SK-N-SH treated with all-trans-retinoic acid at 6 μM for 48 hours (cell line): Measurements from ENCODE around the gene ELFN1.

Source experiments
- ATAC-seq: fragments of 200-7000 bp; cut with Tn5 transposase; 3 replicates; pipeline ENCODE4 v1.9.1; 2020; ENCODE audit warnings: mild to moderate bottlenecking, moderate library complexity
- ARNTL ChIP-seq: fragments of 450-650 bp; formaldehyde crosslinking; IDR thresholded peaks from 2 replicates; pipeline ENCODE4 v1.5.0; 2020; ENCODE audit warnings: low read depth, mild to moderate bottlenecking, moderate library complexity, borderline replicate concordance
- BACH2 ChIP-seq: fragments of 250-450 bp; sonication (Bioruptor Pico); IDR thresholded peaks from 2 replicates; pipeline ENCODE4 v1.9.0; 2021; ENCODE audit warnings: mild to moderate bottlenecking, borderline replicate concordance
- CREB5 ChIP-seq: fragments of 250-450 bp; sonication (Bioruptor Pico); IDR thresholded peaks from 2 replicates; pipeline ENCODE4 v1.5.1; 2020; ENCODE audit warnings: low read depth, mild to moderate bottlenecking, moderate library complexity
- CSDC2 ChIP-seq: fragments of 250-450 bp; sonication (Bioruptor Pico); IDR thresholded peaks from 2 replicates; pipeline ENCODE4 v1.5.0; 2020; ENCODE audit warnings: mild to moderate bottlenecking, moderate library complexity
- CSRNP3 ChIP-seq: fragments of 250-450 bp; sonication (Bioruptor Pico); IDR thresholded peaks from 2 replicates; pipeline ENCODE4 v1.5.1; 2021; ENCODE audit warnings: mild to moderate bottlenecking, moderate library complexity
- ESRRG ChIP-seq: fragments of 250-450 bp; sonication (Bioruptor Pico); IDR thresholded peaks from 2 replicates; pipeline ENCODE4 v1.6.1; 2021; ENCODE audit warnings: mild to moderate bottlenecking
- GLIS3 ChIP-seq: fragments of 250-450 bp; sonication (Bioruptor Pico); IDR thresholded peaks from 2 replicates; pipeline ENCODE4 v1.5.0; 2020; ENCODE audit warnings: mild to moderate bottlenecking, moderate library complexity
- ISL1 ChIP-seq: fragments of 250-450 bp; sonication (Bioruptor Pico); IDR thresholded peaks from 2 replicates; pipeline ENCODE4 v2.1.2; 2022; ENCODE audit warnings: mild to moderate bottlenecking, moderate library complexity
- OSR1 ChIP-seq: fragments of 250-450 bp; sonication (Bioruptor Pico); IDR thresholded peaks from 2 replicates; pipeline ENCODE4 v1.8.0; 2022; ENCODE audit warnings: moderate library complexity, mild to moderate bottlenecking, inconsistent platforms
- PATZ1 ChIP-seq: fragments of 250-450 bp; sonication (Bioruptor Pico); IDR thresholded peaks from 2 replicates; pipeline ENCODE4 v1.8.0; 2020; ENCODE audit warnings: mild to moderate bottlenecking, moderate library complexity, borderline replicate concordance
- POU6F1 ChIP-seq: fragments of 250-450 bp; sonication (Bioruptor Pico); IDR thresholded peaks from 2 replicates; pipeline ENCODE4 v1.8.0; 2021; ENCODE audit warnings: low read depth, mild to moderate bottlenecking, moderate library complexity, borderline replicate concordance
- PPARA ChIP-seq: fragments of 250-450 bp; sonication (Bioruptor Pico); IDR thresholded peaks from 2 replicates; pipeline ENCODE4 v1.5.0; 2020; ENCODE audit warnings: mild to moderate bottlenecking, borderline replicate concordance
- RARB ChIP-seq: fragments of 250-450 bp; sonication (Bioruptor Pico); IDR thresholded peaks from 2 replicates; pipeline ENCODE4 v1.8.0; 2021; ENCODE audit warnings: mild to moderate bottlenecking, moderate library complexity
- SNAI2 ChIP-seq: fragments of 250-450 bp; sonication (Bioruptor Pico); IDR thresholded peaks from 2 replicates; pipeline ENCODE4 v1.5.0; 2020; ENCODE audit warnings: mild to moderate bottlenecking, moderate library complexity
- TCF4 ChIP-seq: fragments of 250-450 bp; sonication (Bioruptor Pico); IDR thresholded peaks from 2 replicates; pipeline ENCODE4 v1.8.0; 2021; ENCODE audit warnings: mild to moderate bottlenecking, moderate library complexity, borderline replicate concordance
- TOX ChIP-seq: fragments of 250-450 bp; sonication (Bioruptor Pico); IDR thresholded peaks from 2 replicates; pipeline ENCODE4 v1.8.0; 2021; ENCODE audit warnings: mild to moderate bottlenecking, moderate library complexity, borderline replicate concordance
- TSHZ2 ChIP-seq: fragments of 250-450 bp; sonication (Bioruptor Pico); IDR thresholded peaks from 2 replicates; pipeline ENCODE4 v1.5.0; 2020; ENCODE audit warnings: mild to moderate bottlenecking, moderate library complexity
- ZFP3 ChIP-seq: fragments of 250-450 bp; sonication (Bioruptor Pico); IDR thresholded peaks from 2 replicates; pipeline ENCODE4 v1.5.0; 2020; ENCODE audit warnings: mild to moderate bottlenecking, moderate library complexity
- ZFP30 ChIP-seq: fragments of 450-650 bp; formaldehyde crosslinking; IDR thresholded peaks from 2 replicates; pipeline ENCODE4 v1.5.0; 2022; ENCODE audit warnings: mild to moderate bottlenecking, moderate library complexity
- ZNF565 ChIP-seq: fragments of 450-650 bp; formaldehyde crosslinking; conservative IDR thresholded peaks from 2 replicates; pipeline ENCODE4 v1.5.0; 2020; ENCODE audit warnings: low read depth, mild to moderate bottlenecking, moderate library complexity

The ELFN1 gene

GRCh38 chr7:1770331-1770730 is 100.3 kb downstream of the ELFN1 start:
- no peak for ATAC-seq
- TF ChIP-seq PATZ1 (CRISPR knock-in tag): no peak
- no peak for TF ChIP-seq CSDC2 (CRISPR knock-in tag)
- TF ChIP-seq BACH2 (CRISPR knock-in tag): no peak
- TF ChIP-seq TCF4 (CRISPR knock-in tag): no peak
- TF ChIP-seq TOX (CRISPR knock-in tag): no peak
- no peak for TF ChIP-seq ZFP30 (CRISPR knock-in tag)
- no peak for TF ChIP-seq POU6F1 (CRISPR knock-in tag)
- no peak for TF ChIP-seq ISL1
- no peak for TF ChIP-seq ZFP3 (CRISPR knock-in tag)
- TF ChIP-seq CSRNP3 (CRISPR knock-in tag): no peak

GRCh38 chr7:1775389-1775788 is 105.3 kb downstream of the ELFN1 start:
- no peak for ATAC-seq
- TF ChIP-seq ARNTL (no peak), PATZ1 (CRISPR knock-in tag) (no peak), ESRRG (CRISPR knock-in tag) (no peak), TSHZ2 (CRISPR knock-in tag) (no peak), OSR1 (CRISPR knock-in tag) (no peak), GLIS3 (CRISPR knock-in tag) (no peak), SNAI2 (no peak), ZNF565 (CRISPR knock-in tag) (no peak), ZFP30 (CRISPR knock-in tag) (no peak), PPARA (CRISPR knock-in tag) (no peak), POU6F1 (CRISPR knock-in tag) (no peak), RARB (no peak), TCF4 (CRISPR knock-in tag) (no peak), TOX (CRISPR knock-in tag) (no peak), ISL1 (no peak)

GRCh38 chr7:1777122-1777521 is 107.0 kb downstream of the ELFN1 start:
- ATAC-seq: no peak
- TF ChIP-seq BACH2 (CRISPR knock-in tag) (no peak), TCF4 (CRISPR knock-in tag) (no peak), SNAI2 (no peak), POU6F1 (CRISPR knock-in tag) (no peak), PPARA (CRISPR knock-in tag) (no peak), ZNF565 (CRISPR knock-in tag) (no peak), PATZ1 (CRISPR knock-in tag) (no peak), ZFP3 (CRISPR knock-in tag) (no peak), CREB5 (no peak), OSR1 (CRISPR knock-in tag) (no peak)
